Neural crest cell (in vitro differentiated cells): ENCODE results near the gene STEAP3. TPM values are rescaled to one million over a fixed set of nuclear protein-coding genes. Genes with fewer than 3 reads are reported as not detected.

Experiments used
- DNase-seq: peaks from one replicate; pipeline ENCODE4 v3.0.0; 2021; ENCODE audit warnings: low read depth, mixed read lengths, low spot score
- H3K27ac Mint-ChIP-seq: one replicate; pipeline ENCODE4 v1.8.0; 2021; ENCODE audit warnings: mild to moderate bottlenecking, mixed read lengths; ENCODE audit not compliant: unreplicated experiment
- H3K27me3 Mint-ChIP-seq: 2 replicates; pipeline ENCODE4 v1.8.0; 2021; ENCODE audit warnings: low read depth, mild to moderate bottlenecking, mixed read lengths
- H3K36me3 Mint-ChIP-seq: 2 replicates; pipeline ENCODE4 v1.8.0; 2021; ENCODE audit warnings: low read depth, mild to moderate bottlenecking, mixed read lengths
- H3K4me1 Mint-ChIP-seq: 2 replicates; pipeline ENCODE4 v1.8.0; 2021; ENCODE audit warnings: mixed read lengths
- H3K4me3 Mint-ChIP-seq: one replicate; pipeline ENCODE4 v1.8.0; 2021; ENCODE audit warnings: mild to moderate bottlenecking, mixed read lengths
- H3K9me3 Mint-ChIP-seq: 2 replicates; pipeline ENCODE4 v1.8.0; 2021; ENCODE audit warnings: mixed read lengths
- CTCF ChIP-seq: fragments of 200-600 bp; sonication (generic); conservative IDR thresholded peaks from 2 replicates; pipeline ENCODE4 v1.5.0; 2021; ENCODE audit warnings: antibody characterized with exemption, mild to moderate bottlenecking
- total RNA-seq: library from RNA; stranded (reverse); gene quantifications from 2 replicates; pipeline ENCODE4 v1.2.1, GENCODE V29; 2021

STEAP3 gene
- total RNA-seq, 1 donor from 2014 or later = 0.77 TPM

GRCh38 chr2:119263656-119264055 is 40.0 kb downstream of the STEAP3 start:
- H3K36me3 Mint-ChIP-seq = no peaks in the 10 kb centered on the region
- no peak for DNase-seq
- H3K27ac Mint-ChIP-seq = no peak overlapping the region
- peaks cover 10% of the 10 kb centered on the region for H3K4me1 Mint-ChIP-seq
- no peaks in the 10 kb centered on the region for H3K27me3 Mint-ChIP-seq
- no peak overlapping the region for H3K4me3 Mint-ChIP-seq
- no peak for TF ChIP-seq CTCF
- H3K9me3 Mint-ChIP-seq = no peaks in the 10 kb centered on the region

- no peaks in the 10 kb centered on the region for H3K9me3 Mint-ChIP-seq
- DNase-seq = peak; percentile 55
Measured at GRCh38 chr2:119264781-119265692, 41.4 kb downstream of the STEAP3 start.

GRCh38 chr2:119265693-119266066 is 42.0 kb downstream of the STEAP3 start:
- no peak for TF ChIP-seq CTCF
- no peaks in the 10 kb centered on the region for H3K9me3 Mint-ChIP-seq
- no peaks in the 10 kb centered on the region for H3K27me3 Mint-ChIP-seq
- DNase-seq = no peak
- H3K36me3 Mint-ChIP-seq = no peaks in the 10 kb centered on the region
- H3K27ac Mint-ChIP-seq = no peak overlapping the region
- H3K4me1 Mint-ChIP-seq = no peaks in the 10 kb centered on the region
- H3K4me3 Mint-ChIP-seq = no peak overlapping the region

More at GRCh38 chr2:119264781-119265692, 41.4 kb downstream of the STEAP3 start:
- TF ChIP-seq CTCF = peak; percentile 81
- Mint-ChIP-seq H3K4me1 (no peaks in the 10 kb centered on the region), H3K27me3 (no peaks in the 10 kb centered on the region), H3K27ac (no peak overlapping the region), H3K4me3 (no peak overlapping the region), H3K36me3 (no peaks in the 10 kb centered on the region)

GRCh38 chr2:119266091-119266589 is 42.5 kb downstream of the STEAP3 start:
- H3K4me3 Mint-ChIP-seq = no peak overlapping the region
- no peak for DNase-seq
- H3K9me3 Mint-ChIP-seq = no peaks in the 10 kb centered on the region

GRCh38 chr2:119267604-119268003 is 44.0 kb downstream of the STEAP3 start:
- no peak for TF ChIP-seq CTCF
- Mint-ChIP-seq H3K4me1 (no peaks in the 10 kb centered on the region), H3K9me3 (no peaks in the 10 kb centered on the region), H3K27ac (no peak overlapping the region), H3K27me3 (no peaks in the 10 kb centered on the region), H3K36me3 (no peaks in the 10 kb centered on the region), H3K4me3 (no peak overlapping the region)
- DNase-seq = no peak

More at GRCh38 chr2:119266091-119266589, 42.5 kb downstream of the STEAP3 start:
- Mint-ChIP-seq H3K4me1 (no peaks in the 10 kb centered on the region), H3K27me3 (no peaks in the 10 kb centered on the region), H3K27ac (no peak overlapping the region), H3K36me3 (no peaks in the 10 kb centered on the region)
- no peak for TF ChIP-seq CTCF
